H1 (cell line): Measurements from ENCODE around the gene INPP5A.

Source experiments
- BRCA1 ChIP-seq: IDR thresholded peaks from 2 replicates; pipeline ENCODE4 v1.6.1; 2012; ENCODE audit warnings: low read depth, low read length, improper control_type of control experiment
- CTCF ChIP-seq, 3 experiments: IDR thresholded peaks; 1 replicate in 2 of 3; 2 replicates in 1 of 3; pipeline versions ENCODE4 v1.5.1 to v1.6.1; 2011; ENCODE audit warnings: low read length in 3 of 3, mild to moderate bottlenecking in 3 of 3, inconsistent platforms in 2 of 3, low read depth in 1 of 3, moderate library complexity in 1 of 3; ENCODE audit not compliant: insufficient read depth in 1 of 3; ENCODE audit errors: control extremely low read depth in 1 of 3
- EP300 ChIP-seq, 2 experiments: IDR thresholded peaks; 1 replicate in 1 of 2; 2 replicates in 1 of 2; pipeline ENCODE4 v1.6.1; 2011 to 2012; ENCODE audit warnings: low read depth in 2 of 2, low read length in 2 of 2, mild to moderate bottlenecking in 2 of 2, borderline replicate concordance in 1 of 2, inconsistent platforms in 1 of 2, moderate library complexity in 1 of 2
- KDM5A ChIP-seq: fragments of 200-600 bp; IDR thresholded peaks from 2 replicates; pipeline ENCODE4 v1.7.1; 2012; ENCODE audit warnings: mild to moderate bottlenecking, low read length, inconsistent platforms, mixed read lengths
- MAFK ChIP-seq: IDR thresholded peaks from 2 replicates; pipeline ENCODE4 v1.6.1; 2012; ENCODE audit warnings: low read depth, mild to moderate bottlenecking, improper control_type of control experiment, low read length
- NANOG ChIP-seq: IDR thresholded peaks from 2 replicates; pipeline ENCODE4 v1.6.1; 2011; ENCODE audit warnings: low read length, low read depth, mild to moderate bottlenecking, inconsistent platforms; ENCODE audit not compliant: insufficient read depth, poor library complexity, severe bottlenecking
- RAD21 ChIP-seq, 2 experiments: IDR thresholded peaks in 1 of 2; conservative IDR thresholded peaks in 1 of 2; 2 replicates each; pipeline ENCODE4 v1.6.1; 2011; ENCODE audit warnings: low read depth in 2 of 2, low read length in 2 of 2, improper control_type of control experiment in 1 of 2, inconsistent platforms in 1 of 2, mild to moderate bottlenecking in 1 of 2, moderate library complexity in 1 of 2
- RBBP5 ChIP-seq: IDR thresholded peaks from 2 replicates; pipeline ENCODE4 v1.7.1; 2012; ENCODE audit warnings: low read depth, mild to moderate bottlenecking, inconsistent platforms, low read length, moderate library complexity, borderline replicate concordance
- SIX5 ChIP-seq: IDR thresholded peaks from 2 replicates; pipeline ENCODE4 v1.6.1; 2011; ENCODE audit warnings: mild to moderate bottlenecking, low read depth, low read length
- SP1 ChIP-seq: IDR thresholded peaks from 2 replicates; pipeline ENCODE4 v1.6.1; 2011; ENCODE audit warnings: low read depth, low read length
- SRF ChIP-seq: IDR thresholded peaks from 2 replicates; pipeline ENCODE4 v1.6.1; 2011; ENCODE audit warnings: mild to moderate bottlenecking, low read depth, low read length, moderate library complexity
- TCF12 ChIP-seq: IDR thresholded peaks from 2 replicates; pipeline ENCODE4 v1.6.1; 2011; ENCODE audit warnings: low read depth, mild to moderate bottlenecking, low read length
- USF2 ChIP-seq: IDR thresholded peaks from 2 replicates; pipeline ENCODE4 v1.6.1; 2011; ENCODE audit warnings: low read length, improper control_type of control experiment
- YY1 ChIP-seq: IDR thresholded peaks from 2 replicates; pipeline ENCODE4 v1.6.1; 2011; ENCODE audit warnings: low read depth, mild to moderate bottlenecking, low read length

DNA sequence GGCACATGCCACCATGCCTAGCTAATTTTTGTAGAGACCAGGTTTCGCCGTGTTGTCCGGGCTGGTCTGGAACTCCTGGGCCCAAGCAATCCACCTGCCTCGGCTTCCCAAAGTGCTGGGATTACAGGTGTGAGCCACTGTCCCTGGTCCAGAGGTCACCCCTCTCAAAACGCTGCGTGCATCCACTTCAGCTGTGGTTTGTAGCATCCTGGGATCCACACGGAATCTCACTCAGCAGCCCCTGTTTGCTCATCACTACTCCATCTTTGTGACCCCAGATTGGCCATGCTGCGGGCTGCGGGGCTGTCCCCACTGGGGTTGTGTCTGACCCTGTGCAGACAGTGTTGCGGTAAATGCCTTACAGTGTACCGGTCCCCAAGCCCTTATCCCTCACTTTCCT lies 3.5 kb downstream of the INPP5A start:
- TF ChIP-seq RAD21 (IDR thresholded peaks at IDR 0.05 in 1 of 2, conservative IDR thresholded peaks at IDR 0.05 in 1 of 2; ENCODE audit: low read depth in 2 of 2, low read length in 2 of 2) (no peak), YY1 (no peak), NANOG (no peak), USF2 (no peak), TCF12 (no peak), SRF (no peak), CTCF (IDR thresholded peaks at IDR 0.05; ENCODE audit: control extremely low read depth in 1 of 3, insufficient read depth in 1 of 3, low read depth in 1 of 3, low read length in 3 of 3) (no peak), BRCA1 (no peak), RBBP5 (no peak), EP300 (IDR thresholded peaks at IDR 0.05; ENCODE audit: borderline replicate concordance in 1 of 2, low read depth in 2 of 2, low read length in 2 of 2) (no peak), SIX5 (no peak), SP1 (no peak), KDM5A (no peak), MAFK (no peak)
